DMS79 treated with DMSO at 0.1 percent for 48 hours (cell line): ENCODE results near the gene VGLL1.

Experiments
- DNase-seq: peaks from one replicate; lab custom pipeline; 2025; lab: John Stamatoyannopoulos, UW

The VGLL1 gene

GRCh38 chrX:136555694-136556093 is 23.7 kb downstream of the VGLL1 start:
- no peak for DNase-seq

GRCh38 chrX:136572030-136572429 is 40.0 kb downstream of the VGLL1 start:
- no peak for DNase-seq

- peak; percentile 51 for DNase-seq
Observed at GRCh38 chrX:136574548-136574947, 42.5 kb downstream of the VGLL1 start.

- DNase-seq: peak; percentile 52
Observed at GRCh38 chrX:136577552-136577951, 45.5 kb downstream of the VGLL1 start.

- DNase-seq: no peak
Observed at GRCh38 chrX:136580316-136580715, 48.3 kb downstream of the VGLL1 start.

- no peak for DNase-seq
Observed at GRCh38 chrX:136582624-136583023, 50.6 kb downstream of the VGLL1 start.

DNA sequence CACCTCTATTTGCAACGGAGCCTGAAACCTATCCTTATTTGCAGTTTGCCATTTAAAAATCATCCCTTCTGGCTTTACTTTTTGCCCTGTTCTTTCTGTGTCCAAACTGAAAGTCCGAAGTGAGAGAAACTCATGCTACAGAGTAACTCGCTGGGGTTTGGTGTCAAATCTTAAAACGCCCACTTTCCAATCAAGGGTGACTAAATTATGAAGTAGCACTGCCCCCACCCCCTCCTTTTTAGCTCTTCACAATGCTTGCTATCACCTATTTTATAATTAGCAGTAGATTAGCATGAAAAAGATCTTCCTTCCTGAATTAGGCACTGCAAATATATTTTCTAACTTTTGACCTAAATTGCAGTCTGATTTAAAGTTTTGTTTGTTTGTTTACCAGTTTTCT is 52.5 kb downstream of the VGLL1 start:
- no peak for DNase-seq

DNA sequence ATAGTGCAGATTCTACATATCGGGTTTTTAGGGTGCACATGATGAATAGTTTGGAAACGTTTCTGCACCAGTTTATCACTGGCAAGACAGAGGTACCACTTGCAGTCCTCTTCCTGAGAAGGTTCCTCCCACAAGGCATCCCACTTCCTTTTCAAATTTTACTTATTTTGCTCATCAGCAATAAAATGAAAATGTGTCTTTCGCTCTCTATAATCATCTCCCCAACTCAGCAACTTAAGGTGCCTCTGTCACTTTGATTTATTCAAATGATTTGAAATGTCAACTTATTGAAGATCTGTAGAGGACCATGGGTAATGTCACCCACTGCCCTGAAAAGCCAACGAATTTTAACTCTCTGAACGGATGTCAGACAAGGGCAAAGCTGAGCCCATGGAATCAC is 53.2 kb downstream of the VGLL1 start:
- DNase-seq: no peak

DNA sequence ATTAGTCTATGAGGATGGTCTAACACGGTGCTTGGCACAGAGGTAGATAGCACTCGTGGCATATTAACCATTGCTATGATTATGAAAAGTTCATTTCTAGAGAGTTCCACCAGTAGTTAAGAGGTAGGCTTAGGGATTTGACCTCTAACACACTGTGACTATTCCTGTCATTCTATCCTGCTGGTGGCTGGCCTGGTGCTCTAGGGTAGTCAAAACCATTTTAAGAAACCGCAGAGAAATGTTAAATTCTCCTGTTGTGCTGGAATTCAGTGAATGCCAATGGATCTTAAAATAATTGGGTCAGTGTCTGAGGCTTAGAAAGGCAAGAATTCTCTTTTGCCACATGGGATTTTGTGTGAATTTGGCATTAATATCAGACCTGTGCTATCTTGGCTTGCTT is 53.9 kb downstream of the VGLL1 start:
- DNase-seq: no peak

GRCh38 chrX:136586386-136586785 is 54.4 kb downstream of the VGLL1 start:
- peak; percentile 1 for DNase-seq

DNA sequence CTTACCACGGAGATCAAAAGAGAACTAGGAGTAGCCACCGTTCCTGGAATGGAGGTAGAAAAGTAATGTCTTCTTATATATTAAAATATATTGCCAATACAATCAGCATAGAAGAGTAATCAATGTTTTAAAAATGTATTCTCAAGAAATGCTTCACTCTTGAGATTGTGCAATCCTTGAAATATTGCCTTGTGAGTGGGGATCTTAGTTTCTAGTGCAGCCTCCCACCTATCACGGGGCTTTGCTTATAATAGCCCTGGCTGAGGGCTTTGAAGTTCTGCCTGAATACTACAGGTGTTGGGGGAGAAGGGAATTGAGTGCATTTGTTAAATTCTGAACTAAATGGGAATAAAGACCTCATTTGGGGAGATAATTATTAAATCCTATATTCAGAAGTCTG is 55.5 kb downstream of the VGLL1 start:
- DNase-seq: no peak

DNA sequence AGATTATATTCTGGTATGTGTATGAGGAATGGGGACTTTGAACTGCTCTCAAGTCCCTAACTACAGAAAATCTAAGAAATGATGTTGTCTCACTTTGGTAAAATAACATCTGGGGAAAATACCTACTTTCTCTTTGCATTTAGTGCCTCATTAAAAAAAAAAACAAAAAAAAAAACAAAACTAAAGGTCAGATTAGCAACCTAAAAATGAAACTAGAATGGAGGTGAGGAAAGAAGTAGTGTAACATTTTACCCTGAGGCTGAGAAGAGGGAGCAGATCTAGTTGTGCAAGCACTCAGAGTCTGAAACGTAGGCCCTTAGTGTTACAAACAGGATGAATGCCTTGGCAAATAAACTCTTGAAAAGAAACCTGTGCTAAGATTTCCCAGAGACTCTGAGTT is 56.0 kb downstream of the VGLL1 start:
- DNase-seq: no peak

- DNase-seq: no peak
Observed at GRCh38 chrX:136589966-136590365, 58.0 kb downstream of the VGLL1 start.

DNA sequence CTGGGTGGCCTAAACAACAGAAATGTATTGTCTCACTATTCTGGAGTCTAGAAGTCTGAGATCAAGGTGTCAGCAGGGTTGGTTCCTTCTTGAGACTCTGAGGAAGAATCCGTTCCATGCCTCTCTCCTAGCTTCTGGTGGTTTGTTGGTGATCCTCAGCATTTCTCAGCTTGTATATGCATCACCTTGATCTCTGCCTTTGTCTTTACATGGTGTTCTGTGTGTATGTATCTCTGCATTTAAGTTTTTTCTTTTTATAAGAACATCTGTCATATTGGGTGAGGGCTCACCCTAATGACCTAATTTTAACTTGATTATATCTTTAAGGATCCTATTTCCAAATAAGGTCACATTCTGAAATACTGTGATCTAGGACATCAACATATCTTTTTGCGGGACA is 65.3 kb downstream of the VGLL1 start:
- DNase-seq: no peak

DNA sequence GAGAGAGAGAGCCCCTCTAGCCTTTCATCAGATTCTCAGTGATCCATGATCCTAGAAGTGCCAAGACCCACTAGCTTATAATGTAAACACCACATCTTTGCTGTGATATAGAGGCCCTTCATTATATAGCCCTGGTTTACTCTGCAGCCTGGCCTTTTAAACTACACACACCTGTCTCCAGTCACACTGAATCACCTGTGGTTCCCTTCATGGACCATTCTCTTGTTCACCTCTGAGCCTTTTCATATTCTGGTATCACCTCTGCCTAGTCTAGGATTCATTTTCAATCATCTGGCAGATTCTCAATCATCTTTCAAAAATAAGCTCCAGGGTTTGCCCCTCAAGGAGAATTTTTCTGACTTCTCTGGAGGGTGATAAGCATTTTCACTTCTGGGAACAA is 65.9 kb downstream of the VGLL1 start:
- DNase-seq: no peak

DNA sequence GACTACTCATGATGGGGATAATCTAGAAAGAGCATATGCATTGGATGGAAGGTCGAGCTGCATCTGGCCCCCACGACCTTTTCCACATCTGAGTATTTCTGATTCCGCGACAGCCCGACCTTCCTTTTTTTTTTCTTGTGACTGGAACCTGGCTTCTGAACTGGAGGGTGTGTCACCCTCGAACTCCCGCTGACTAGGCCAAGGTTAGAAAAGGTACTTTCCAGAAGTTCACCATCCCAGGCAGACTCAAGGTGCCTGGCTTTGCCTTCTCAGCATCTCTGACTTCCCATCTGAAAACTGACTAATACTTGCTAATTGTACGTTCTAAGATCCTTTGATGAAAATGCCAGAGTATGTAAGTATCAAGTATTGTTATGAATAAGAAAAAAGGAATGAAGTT is 66.6 kb downstream of the VGLL1 start:
- DNase-seq: no peak

DNA sequence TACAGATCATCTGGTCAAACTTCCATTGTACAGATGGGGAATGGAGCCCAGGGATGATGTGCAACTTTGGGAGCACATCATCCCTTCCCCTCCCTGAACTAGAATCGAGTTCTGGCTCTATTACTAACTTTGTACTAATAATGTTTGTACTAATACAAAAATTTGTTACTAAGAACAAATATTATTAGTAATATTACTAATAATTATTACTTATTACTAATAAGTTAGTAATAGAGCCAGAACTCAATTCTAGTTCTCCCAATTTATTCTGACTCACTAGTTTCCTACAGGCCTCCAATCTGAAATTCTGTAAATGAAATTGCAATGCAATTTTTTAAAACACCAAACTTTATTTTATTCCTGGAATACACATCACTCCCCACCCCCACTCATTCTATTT is 68.0 kb downstream of the VGLL1 start:
- DNase-seq: no peak
